Activated naive CD4-positive, alpha-beta T cell treated with anti-CD3 and anti-CD28 coated beads for 36 hours (primary cell): Measurements from ENCODE around the gene RNF115. TPM values are rescaled to one million over a fixed set of nuclear protein-coding genes. Genes with fewer than 3 reads are reported as not detected.
"Not testable (repeated sequence)": the region's sequence is repeated elsewhere in the genome, so short reads cannot be mapped to it uniquely, and the experiment has no call there.

Experiments
- CTCF ChIA-PET: fragments of 350-600 bp; sonication (Branson Sonifier 250); formaldehyde crosslinking; loops from one replicate; lab custom pipeline; 2021; ENCODE audit warnings: antibody characterized with exemption; lab: Charles Lee
- DNase-seq: peaks from one replicate; pipeline ENCODE4 v3.0.0-alpha.2; 2020
- H3K27ac Mint-ChIP-seq: one replicate; pipeline ENCODE4 v1.8.0; 2021; ENCODE audit warnings: mild to moderate bottlenecking, mixed read lengths
- H3K27me3 Mint-ChIP-seq: one replicate; pipeline ENCODE4 v1.8.0; 2021; ENCODE audit warnings: low read depth, mixed read lengths
- H3K36me3 Mint-ChIP-seq: one replicate; pipeline ENCODE4 v1.8.0; 2021; ENCODE audit warnings: low read depth, mixed read lengths
- H3K4me1 Mint-ChIP-seq: one replicate; pipeline ENCODE4 v1.8.0; 2021; ENCODE audit warnings: low read depth, mixed read lengths
- H3K4me3 Mint-ChIP-seq: one replicate; pipeline ENCODE4 v1.8.0; 2021; ENCODE audit warnings: mild to moderate bottlenecking, moderate library complexity, mixed read lengths
- H3K9me3 Mint-ChIP-seq: one replicate; pipeline ENCODE4 v1.8.0; 2021; ENCODE audit warnings: mixed read lengths
- intact Hi-C: fragments of 100-400 bp; cut with micrococcal nuclease; formaldehyde crosslinking; loops from one replicate; pipeline ENCODE4 v1.15.1; 2023
- total RNA-seq, 2 experiments: library from RNA; stranded (reverse); gene quantifications; one replicate each; pipeline ENCODE4 v1.2.3, GENCODE V29; 2021

Gene RNF115
- total RNA-seq, 2 experiments from 2014 or later, result 7.5 to 8.0 TPM

DNA sequence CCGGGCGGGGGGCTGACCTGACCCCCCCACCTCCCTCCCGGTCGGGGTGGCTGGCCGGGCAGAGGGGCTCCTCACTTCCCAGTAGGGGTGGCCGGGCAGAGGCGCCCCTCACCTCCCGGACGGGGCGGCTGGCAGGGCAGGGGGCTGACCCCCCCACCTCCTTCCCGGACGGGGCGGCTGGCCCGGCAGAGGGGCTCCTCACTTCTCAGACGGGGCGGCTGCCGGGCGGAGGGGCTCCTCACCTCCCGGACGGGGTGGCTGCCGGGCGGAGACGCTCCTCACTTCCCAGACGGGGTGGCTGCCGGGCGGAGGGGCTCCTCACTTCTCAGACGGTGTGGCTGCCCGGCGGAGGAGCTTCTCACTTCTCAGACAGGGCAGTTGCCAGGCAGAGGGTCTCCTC lies 57.0 kb downstream of the RNF115 start:
- H3K27me3 Mint-ChIP-seq, intact Hi-C loops: not testable (repeated sequence)

GRCh38 chr1:145765585-145766360 lies 58.1 kb downstream of the RNF115 start:
- DNase-seq, intact Hi-C loops: not testable (repeated sequence)

More for the DNA sequence above, 57.0 kb downstream of the RNF115 start:
- CTCF ChIA-PET, H3K4me1 Mint-ChIP-seq, DNase-seq, H3K27ac Mint-ChIP-seq, H3K9me3 Mint-ChIP-seq, H3K4me3 Mint-ChIP-seq: not testable (repeated sequence)
- peaks cover 17% of the 10 kb centered on the region for H3K36me3 Mint-ChIP-seq

GRCh38 chr1:145765127-145765526 lies 58.8 kb downstream of the RNF115 start:
- DNase-seq, H3K27ac Mint-ChIP-seq, H3K4me3 Mint-ChIP-seq, H3K27me3 Mint-ChIP-seq, intact Hi-C loops, H3K9me3 Mint-ChIP-seq, H3K4me1 Mint-ChIP-seq, CTCF ChIA-PET: not testable (repeated sequence)
- peaks cover 25% of the 10 kb centered on the region for H3K36me3 Mint-ChIP-seq

More at GRCh38 chr1:145765585-145766360, 58.1 kb downstream of the RNF115 start:
- H3K4me1 Mint-ChIP-seq, CTCF ChIA-PET, H3K27ac Mint-ChIP-seq, H3K4me3 Mint-ChIP-seq, H3K9me3 Mint-ChIP-seq, H3K27me3 Mint-ChIP-seq: not testable (repeated sequence)
- peaks cover 21% of the 10 kb centered on the region for H3K36me3 Mint-ChIP-seq

DNA sequence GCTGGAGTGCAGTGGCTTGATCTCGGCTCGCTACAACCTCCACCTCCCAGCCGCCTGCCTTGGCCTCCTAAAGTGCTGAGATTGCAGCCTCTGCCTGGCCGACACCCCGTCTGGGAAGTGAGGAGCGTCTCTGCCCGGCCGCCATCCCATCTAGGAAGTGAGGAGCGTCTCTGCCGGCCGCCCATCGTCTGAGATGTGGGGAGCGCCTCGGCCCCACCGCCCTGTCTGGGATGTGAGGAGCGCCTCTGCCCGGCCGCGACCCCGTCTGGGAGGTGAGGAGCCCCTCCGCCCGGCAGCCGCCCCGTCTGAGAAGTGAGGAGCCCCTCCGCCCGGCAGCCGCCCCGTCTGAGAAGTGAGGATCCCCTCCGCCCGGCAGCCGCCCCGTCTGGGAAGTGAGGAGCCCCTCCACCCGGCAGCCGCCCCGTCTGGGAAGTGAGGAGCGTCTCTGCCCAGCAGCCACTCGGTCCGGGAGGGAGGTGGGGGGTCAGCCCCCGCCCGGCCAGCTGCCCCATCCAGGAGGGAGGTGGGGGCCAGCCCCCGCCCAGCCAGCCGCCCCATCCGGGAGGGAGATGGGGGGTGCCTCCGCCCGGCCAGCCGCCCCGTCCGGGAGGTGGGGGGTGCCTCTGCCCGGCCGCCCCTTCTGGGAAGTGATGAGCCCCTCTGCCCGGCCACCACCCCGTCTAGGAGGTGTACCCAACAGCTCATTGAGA lies 59.5 kb downstream of the RNF115 start:
- H3K4me3 Mint-ChIP-seq, intact Hi-C loops, H3K4me1 Mint-ChIP-seq, DNase-seq, H3K27me3 Mint-ChIP-seq, H3K9me3 Mint-ChIP-seq, H3K27ac Mint-ChIP-seq: not testable (repeated sequence)
- CTCF ChIA-PET, result interaction anchor here (0.6 kb wide), 1 partner anchor 60 kb away, joined by 3 read pairs; no protein-coding TSS in a partner anchor
- H3K36me3 Mint-ChIP-seq, result peaks cover 27% of the 10 kb centered on the region

DNA sequence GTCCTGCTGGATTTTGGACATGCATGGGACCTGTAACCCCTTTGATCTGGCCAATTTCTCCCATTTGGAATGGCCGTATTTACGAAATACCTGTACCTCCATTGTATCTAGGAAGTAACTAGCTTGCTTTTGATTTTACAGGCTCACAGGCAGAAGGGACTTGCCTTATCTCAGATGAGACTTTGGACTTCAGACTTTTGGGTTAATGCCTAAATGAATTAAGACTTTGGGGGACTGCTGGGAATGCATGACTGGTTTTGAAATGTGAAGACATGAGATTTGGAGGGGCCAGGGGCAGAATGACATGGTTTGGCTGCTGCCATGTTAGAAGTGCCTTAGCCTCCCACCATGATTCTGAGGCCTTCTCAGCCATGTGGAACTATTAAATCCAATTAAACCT lies 61.9 kb downstream of the RNF115 start:
- H3K27ac Mint-ChIP-seq, H3K4me1 Mint-ChIP-seq, CTCF ChIA-PET, intact Hi-C loops, H3K9me3 Mint-ChIP-seq, DNase-seq, H3K4me3 Mint-ChIP-seq, H3K27me3 Mint-ChIP-seq: not testable (repeated sequence)
- peaks cover 27% of the 10 kb centered on the region for H3K36me3 Mint-ChIP-seq

GRCh38 chr1:145761498-145761897 lies 62.4 kb downstream of the RNF115 start:
- H3K9me3 Mint-ChIP-seq, H3K27me3 Mint-ChIP-seq, H3K27ac Mint-ChIP-seq, CTCF ChIA-PET, H3K4me1 Mint-ChIP-seq, DNase-seq, intact Hi-C loops, H3K4me3 Mint-ChIP-seq: not testable (repeated sequence)
- peaks cover 27% of the 10 kb centered on the region for H3K36me3 Mint-ChIP-seq

DNA sequence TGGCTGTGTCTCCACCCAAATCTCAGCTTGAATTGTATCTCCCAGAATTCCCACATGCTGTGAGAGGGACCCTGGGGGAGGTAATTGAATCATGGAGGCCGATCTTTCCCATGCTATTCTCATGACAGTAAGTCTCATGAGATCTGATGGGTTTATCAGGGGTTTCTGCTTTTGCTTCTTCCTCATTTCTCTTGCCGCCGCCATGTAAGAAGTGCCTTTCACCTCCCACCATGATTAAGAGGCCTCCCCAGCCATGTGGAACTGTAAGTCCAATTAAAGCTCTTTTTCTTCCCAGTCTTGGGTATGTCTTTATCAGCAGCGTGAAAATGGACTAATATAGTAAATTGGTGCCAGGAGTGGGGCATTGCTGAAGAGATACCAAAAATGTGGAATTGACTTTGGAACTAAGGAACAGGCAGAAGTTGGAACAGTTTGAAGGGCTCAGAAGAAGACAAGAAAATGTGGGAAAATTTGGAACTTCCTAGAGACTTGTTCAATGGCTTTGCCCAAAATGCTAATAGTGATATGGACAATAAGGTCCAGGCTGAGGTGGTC lies 63.4 kb downstream of the RNF115 start:
- CTCF ChIA-PET, result interaction anchor here (0.6 kb wide), 1 partner anchor 77 kb away, joined by 4 read pairs; no protein-coding TSS in a partner anchor
- intact Hi-C loops, result not testable (repeated sequence)

GRCh38 chr1:145759721-145760120 lies 64.2 kb downstream of the RNF115 start:
- Mint-ChIP-seq H3K27me3 (no peaks in the 10 kb centered on the region), H3K9me3 (peaks cover 3% of the 10 kb centered on the region), H3K27ac (no peak overlapping the region), H3K4me1 (peaks cover 5% of the 10 kb centered on the region), H3K36me3 (peaks cover 27% of the 10 kb centered on the region), H3K4me3 (no peak overlapping the region)
- CTCF ChIA-PET, result interaction anchor here (0.6 kb wide), 2 partner anchors 19 to 76 kb away, joined by 4 to 7 read pairs; no protein-coding TSS in a partner anchor
- DNase-seq, result no peak
- intact Hi-C loops, result loop anchor here (10.0 kb wide), 1 partner anchor 155 kb away; the partner anchor contains the start of genes ITGA10 and PEX11B

More for the DNA sequence above, 63.4 kb downstream of the RNF115 start:
- not testable (repeated sequence) for DNase-seq, H3K9me3 Mint-ChIP-seq, H3K4me3 Mint-ChIP-seq, H3K4me1 Mint-ChIP-seq, H3K27ac Mint-ChIP-seq, H3K27me3 Mint-ChIP-seq
- peaks cover 28% of the 10 kb centered on the region for H3K36me3 Mint-ChIP-seq

GRCh38 chr1:145758575-145758974 lies 65.3 kb downstream of the RNF115 start:
- Mint-ChIP-seq H3K27ac (no peak overlapping the region), H3K36me3 (peaks cover 26% of the 10 kb centered on the region), H3K9me3 (peaks cover 3% of the 10 kb centered on the region), H3K27me3 (no peaks in the 10 kb centered on the region), H3K4me3 (no peak overlapping the region), H3K4me1 (peaks cover 5% of the 10 kb centered on the region)
- CTCF ChIA-PET, result interaction anchor here (1.6 kb wide), 1 partner anchor 14 kb away, joined by 4 read pairs; no protein-coding TSS in a partner anchor
- intact Hi-C loops, result loop anchor here (10.0 kb wide), 1 partner anchor 156 kb away; the partner anchor contains the start of genes ITGA10 and PEX11B
- DNase-seq, result no peak

DNA sequence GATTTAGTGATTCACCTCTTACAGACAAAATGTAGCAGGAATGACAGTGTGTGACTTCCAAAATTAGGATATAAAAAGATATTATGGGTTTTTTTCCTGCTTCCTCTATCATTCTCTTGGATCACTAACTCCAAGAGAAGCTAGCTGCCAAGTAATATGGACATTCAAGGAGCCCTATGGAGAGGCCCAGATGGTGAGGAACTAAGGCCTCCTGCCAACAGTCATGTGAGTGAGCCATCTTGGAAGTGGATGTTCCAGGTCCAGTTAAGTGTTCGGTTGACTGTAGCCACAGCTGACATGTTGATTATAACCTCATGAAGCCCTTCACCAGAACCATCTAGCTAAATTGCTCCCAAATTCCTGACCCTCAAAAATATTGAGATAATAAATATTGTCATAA lies 65.8 kb downstream of the RNF115 start:
- peaks cover 26% of the 10 kb centered on the region for H3K36me3 Mint-ChIP-seq
- no peak for DNase-seq
- H3K9me3 Mint-ChIP-seq, result peaks cover 3% of the 10 kb centered on the region
- no peaks in the 10 kb centered on the region for H3K27me3 Mint-ChIP-seq
- intact Hi-C loops, result loop anchor here (10.0 kb wide), 1 partner anchor 157 kb away; the partner anchor contains the start of genes ITGA10 and PEX11B
- no peak overlapping the region for H3K4me3 Mint-ChIP-seq
- H3K4me1 Mint-ChIP-seq, result peaks cover 5% of the 10 kb centered on the region
- no peak overlapping the region for H3K27ac Mint-ChIP-seq
- CTCF ChIA-PET, result interaction anchor here (1.6 kb wide), 1 partner anchor 15 kb away, joined by 4 read pairs; no protein-coding TSS in a partner anchor

GRCh38 chr1:145757420-145757819 lies 66.5 kb downstream of the RNF115 start:
- CTCF ChIA-PET, result interaction anchor here (1.6 kb wide), 1 partner anchor 15 kb away, joined by 4 read pairs; no protein-coding TSS in a partner anchor

More at GRCh38 chr1:145757420-145757819, 66.5 kb downstream of the RNF115 start:
- no peak for DNase-seq
- Mint-ChIP-seq H3K9me3 (peaks cover 3% of the 10 kb centered on the region), H3K4me1 (peaks cover 5% of the 10 kb centered on the region), H3K36me3 (peaks cover 23% of the 10 kb centered on the region), H3K27me3 (no peaks in the 10 kb centered on the region), H3K27ac (no peak overlapping the region), H3K4me3 (no peak overlapping the region)
- intact Hi-C loops, result loop anchor here (10.0 kb wide), 1 partner anchor 157 kb away; the partner anchor contains the start of genes ITGA10 and PEX11B
